ENCODE results near the gene EDIL3.
A peak's percentile ranks its signal among the peaks of the same experiment; 100 is the strongest.

Gene EDIL3

DNA sequence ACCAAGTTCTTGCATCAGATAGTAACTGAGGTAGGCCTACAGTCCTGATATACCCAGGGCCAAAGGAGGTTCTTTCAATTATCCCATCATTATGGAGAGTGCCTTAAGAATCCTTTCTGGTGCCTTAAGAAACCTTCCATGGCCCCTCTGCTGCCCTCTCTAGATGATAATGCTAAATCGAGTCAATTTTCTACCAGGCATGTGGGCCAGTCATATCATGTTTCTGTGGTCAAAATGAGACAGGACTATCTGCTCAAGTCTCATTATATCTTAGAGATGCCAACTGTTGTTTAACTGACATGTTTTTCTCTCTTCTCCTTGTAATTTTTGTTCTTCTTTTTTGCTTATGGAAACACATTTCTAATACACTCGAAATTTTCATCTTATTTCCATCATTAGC lies 127.6 kb downstream of the EDIL3 start:
- DNase-seq = no peak

DNA sequence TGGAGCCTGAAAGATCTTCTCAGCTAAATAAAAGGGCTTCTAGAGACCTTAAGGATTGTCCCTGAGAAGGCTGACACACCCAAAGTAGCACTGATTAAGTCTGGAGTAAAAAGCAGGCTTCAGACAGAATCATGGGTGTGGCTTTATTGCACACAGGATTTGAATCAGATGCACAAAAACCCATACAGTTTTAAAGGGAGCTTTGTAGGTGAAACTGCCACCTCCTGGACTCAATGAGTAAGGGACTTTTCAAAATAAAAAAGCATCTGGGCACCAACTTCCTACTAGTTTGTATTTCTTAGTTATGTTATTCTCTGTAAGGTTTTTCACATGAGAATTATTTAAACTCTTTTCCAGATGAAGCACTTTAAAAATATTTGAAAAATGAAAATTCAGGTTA lies 129.4 kb downstream of the EDIL3 start:
- peak; percentile 46 to 47 for DNase-seq

DNA sequence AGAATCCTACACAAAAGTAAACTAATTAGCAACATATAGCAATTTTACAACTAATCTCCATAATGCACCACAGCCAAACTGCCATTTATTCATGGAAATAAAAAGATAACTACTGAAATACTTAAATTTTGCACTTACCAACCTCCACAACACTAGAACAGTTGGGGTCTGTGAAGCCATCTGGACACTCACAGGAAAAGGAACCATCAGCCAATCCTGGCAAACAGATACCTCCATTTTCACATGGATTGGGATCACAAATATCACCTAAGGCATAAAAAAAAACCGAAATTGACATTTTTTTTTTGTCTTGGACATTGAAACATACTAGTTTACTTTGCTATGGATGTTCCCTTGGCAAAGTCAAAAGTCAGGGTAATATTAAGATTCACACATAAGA lies 130.7 kb downstream of the EDIL3 start:
- no peak for DNase-seq

DNA sequence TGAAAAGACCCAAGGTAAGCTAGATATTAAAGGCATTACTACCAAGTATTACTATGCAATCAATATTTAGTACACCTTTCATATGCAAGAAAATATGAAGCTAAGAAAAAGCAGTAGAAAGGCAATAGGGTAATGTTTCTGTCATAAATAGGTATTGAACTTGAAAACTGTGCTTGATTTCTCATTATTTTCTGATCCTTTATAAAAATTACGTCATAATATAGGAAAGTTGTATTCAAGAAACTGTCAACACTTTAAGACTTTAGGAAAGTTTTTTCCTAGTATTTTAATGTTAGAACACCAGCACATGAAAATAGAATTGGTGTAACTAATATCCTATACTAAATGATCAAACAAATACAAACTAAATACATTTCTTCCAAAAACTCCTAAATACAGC lies 133.2 kb downstream of the EDIL3 start:
- no peak for DNase-seq

DNA sequence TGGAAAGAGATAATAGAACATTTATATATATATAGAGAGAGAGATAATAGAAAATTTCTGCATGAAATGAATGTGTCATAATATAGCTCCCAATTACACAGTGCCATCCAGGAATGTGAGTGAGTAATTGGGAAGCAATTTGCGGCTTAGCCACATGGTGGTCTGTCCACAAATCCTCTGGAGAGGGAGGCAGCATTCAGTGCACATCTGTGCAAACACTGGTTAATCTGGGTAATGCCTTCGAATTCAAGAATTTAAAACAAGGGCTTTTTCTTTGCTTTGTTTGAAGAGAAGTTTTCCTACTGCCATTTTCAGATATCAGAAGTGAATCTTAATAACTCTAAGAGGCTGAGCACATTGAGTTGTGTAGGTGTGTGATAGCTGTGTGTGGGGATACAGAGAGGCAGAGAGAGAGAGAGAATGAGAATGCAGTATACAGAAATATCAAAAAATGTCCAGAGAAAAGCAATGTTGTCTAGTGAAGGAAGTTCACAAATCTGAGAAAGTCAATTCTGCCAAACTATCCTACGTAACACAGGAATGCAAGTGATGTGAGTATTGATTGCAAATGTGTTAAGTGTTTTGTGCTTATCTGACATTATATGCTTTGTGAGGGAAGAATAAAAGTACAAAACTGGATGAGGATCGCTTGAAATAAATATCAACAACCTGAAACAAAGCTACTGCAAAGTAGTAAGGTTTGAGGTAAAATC lies 134.6 kb downstream of the EDIL3 start:
- no peak for DNase-seq

DNA sequence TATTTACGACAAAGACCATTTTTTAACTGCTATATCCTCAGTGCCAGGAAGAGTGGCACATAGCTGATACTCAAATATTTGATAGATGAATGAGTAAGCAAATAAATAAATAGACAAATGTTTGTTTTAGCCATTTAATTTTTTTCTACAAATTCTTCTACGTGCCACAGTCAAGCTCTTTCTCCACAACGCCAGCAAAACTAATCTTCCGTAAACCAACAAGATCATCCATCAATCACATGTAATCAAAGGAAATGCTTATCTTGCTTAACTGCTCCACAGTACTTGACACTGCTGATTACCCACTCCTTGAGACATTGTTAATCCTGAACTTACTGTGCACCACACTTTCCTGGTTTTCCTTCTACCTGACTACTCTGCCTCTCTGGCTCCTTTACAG lies 136.7 kb downstream of the EDIL3 start:
- no peak for DNase-seq

DNA sequence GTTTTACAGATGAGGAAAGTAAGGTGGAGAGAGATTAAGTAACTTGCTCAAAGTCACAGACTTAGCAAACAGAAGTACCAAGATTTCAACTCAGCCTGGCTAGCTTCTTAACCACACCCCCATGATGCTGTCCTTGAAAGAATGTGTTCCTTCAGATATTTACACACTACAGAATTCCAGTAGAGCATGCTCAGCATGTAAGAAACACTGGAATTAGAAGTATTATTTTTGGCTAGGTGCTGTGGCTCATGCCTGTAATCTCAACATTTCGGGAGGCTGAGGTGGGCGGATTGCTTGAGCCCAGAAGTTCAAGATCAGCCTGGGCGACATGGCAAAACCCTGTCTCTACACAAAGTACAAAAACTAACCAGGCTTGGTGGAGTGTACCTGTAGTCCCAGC lies 142.4 kb downstream of the EDIL3 start:
- DNase-seq = no peak

DNA sequence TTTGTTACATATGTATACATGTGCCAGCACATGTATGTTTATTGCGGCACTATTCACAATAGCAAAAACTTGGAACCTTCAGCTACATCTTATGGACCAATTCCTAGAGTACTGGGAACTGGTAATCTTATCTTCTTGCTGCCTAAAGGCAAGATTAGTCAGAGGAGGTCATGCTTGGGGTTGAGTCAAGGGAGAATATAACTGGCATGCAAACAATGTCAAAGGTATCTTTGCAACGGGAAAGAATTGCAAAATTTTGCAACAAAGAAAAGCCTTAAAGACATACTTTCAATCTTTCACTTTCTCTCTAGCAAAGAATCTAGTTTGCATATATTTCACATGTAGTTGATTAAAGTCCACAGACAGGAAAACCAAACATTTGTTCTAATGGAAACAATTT lies 145.2 kb downstream of the EDIL3 start:
- DNase-seq = no peak

DNA sequence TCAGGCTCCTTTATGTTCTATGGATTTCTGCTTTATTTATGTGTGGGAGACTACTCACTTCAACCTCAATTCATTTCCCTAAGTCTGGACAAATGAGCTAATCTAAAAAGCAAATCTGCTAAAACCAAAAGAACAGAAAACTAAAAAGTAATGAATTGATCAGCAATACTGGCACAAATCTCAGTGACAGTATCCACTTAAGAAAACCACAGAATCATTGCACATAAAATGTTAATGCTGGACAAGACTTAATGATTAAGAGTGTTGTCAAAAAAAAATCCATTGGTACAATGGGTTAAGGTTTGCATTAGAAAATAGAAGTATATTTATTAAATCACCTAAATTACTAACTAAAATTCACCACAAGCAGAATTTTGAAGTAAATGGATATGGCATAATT lies 147.6 kb downstream of the EDIL3 start:
- DNase-seq = no peak

DNA sequence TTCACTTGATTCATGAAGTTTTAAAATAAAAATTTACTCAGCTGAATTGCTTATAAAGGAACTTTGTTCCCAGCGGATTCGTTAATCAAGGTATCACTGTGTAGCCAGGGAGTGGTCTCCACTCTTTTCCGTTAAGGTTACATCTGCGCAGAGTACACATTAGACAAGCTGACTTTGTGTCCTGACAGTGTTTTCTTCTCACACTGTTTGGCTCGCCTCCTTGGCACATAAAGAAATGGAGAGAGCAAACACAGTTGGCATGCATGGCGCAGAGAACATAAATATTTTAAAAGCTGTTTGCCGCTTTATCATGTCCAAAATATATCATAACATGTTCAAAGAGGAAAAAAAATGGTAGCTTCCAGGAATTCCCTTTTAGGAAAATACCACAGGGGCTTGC lies 153.2 kb downstream of the EDIL3 start:
- DNase-seq = no peak

DNA sequence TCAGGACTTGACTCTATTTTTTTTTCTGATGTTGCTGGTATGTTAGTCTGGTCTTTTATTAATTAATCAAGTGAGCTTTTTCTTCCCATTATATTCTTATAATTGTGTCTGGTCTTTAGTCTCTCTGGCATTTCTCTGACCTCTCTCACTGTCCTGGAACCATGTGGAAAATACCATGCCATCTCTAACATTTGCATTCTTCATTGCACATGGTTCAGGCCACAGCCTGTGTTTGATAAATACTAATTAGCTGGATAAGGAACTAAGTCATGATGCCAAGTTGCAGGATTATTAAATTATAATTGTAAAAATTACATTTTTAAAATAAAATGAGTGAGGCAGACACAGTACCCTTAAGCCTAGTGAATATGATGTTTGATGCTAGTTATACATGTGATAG lies 155.6 kb downstream of the EDIL3 start:
- DNase-seq = no peak

DNA sequence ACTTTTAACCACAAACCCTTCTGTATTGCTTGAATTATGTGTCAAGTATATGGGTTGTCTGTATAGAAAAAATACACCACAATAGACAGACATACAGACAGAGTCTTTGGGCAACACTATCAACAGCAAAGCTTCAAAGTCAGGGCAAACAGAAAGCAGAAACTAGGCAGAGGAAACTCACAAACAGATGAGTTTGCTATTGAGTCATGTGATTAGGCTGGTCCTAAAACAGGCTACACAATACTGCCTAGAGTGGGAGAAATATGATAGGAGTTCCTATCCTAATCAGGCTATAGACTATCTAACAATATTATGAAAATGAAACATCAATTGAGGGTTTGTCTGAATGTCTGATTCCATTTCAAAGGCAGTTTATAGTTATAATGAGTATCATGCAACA lies 156.4 kb downstream of the EDIL3 start:
- no peak for DNase-seq

DNA sequence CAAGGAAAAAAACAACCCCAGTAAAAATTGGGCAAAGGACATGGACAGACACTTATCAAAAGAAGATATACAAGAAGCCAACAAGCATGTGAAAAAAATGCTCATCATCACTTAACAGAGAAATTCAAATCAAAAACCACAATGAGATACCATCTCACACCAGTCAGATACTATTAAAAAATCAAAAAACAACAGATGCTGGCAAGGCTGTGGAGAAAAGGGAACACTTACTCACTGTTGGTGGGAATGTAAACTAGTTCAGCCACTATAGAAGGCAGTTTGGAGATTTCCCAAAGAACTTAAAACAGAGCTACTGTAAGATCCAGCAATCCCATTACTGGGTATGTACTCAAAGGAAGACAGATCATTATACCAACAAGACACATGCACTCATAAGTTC lies 157.4 kb downstream of the EDIL3 start:
- no peak for DNase-seq

DNA sequence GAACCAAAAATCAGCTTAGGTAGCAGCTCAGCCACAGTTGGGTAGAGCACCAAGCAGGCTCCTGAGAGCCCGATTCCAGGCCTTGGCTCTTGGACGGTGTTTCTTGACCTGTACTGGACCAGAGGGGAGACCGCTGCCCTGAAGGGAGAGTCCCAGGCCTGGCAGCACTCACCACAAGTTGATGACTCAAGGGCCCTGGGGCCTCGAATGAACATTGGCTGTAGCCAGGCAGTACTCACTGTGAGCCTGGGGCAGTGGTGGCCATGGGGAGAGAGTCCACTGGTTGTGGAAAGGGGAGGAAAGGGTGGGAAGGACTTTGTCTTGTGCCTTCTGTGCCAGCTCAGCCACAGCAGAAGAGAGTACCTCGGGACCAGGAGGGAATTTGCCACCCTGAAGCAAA lies 166.1 kb downstream of the EDIL3 start:
- DNase-seq = no peak

DNA sequence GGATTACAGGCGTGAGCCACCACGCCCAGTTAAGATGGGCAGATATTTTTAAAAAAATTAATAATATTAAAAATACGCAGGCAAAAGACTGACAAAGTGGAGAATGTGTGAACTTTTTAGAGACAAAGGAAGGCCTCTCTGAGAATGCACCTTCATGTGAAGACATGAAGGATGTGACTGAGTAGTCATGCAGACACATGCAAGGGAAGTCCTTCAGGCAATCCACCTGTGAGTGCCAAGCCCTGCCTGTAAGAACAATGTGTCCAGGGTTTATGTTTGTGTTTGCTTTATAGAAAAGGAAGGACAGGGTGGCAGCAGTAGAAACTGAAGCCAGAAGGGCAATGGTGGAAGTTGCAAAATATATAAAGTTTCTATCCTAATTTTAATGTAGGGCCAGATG lies 169.2 kb downstream of the EDIL3 start:
- DNase-seq = no peak

DNA sequence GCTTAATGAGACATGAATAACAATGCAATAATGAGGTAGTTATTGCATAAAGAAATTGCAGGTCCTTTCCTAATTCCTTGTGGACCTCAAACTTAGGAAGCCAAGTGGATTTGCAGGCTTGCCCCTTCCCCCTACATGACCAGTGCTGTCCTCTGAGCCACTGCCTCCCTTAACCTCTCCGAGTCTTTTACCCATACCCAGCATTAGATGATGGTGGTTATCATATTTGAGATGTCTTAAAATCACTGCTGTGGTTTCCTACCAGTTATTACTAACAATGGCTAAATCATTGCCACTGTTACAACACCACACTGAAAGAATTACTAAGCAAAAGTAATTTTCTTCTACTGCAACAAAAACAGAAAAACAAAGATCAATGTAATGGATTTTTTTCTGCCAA lies 170.8 kb downstream of the EDIL3 start:
- no peak for DNase-seq

DNA sequence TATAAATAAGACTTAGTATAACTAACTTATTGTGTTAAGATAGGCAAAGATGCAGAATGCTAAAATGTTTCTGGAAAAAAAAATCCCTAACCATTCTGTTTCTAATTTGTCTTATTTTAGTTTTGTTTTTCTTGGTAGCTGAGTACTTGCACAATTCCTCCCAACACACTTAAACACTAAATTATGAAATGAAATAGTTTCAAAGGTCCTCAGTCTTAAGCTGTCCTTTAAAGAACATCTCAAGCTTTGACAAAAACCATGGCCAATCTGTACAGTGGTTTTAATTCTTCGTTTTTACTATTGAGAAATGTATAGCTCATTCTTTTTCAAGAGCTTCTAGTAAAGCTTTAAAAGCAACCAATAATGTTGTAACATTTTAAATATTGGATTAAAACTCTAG lies 171.5 kb downstream of the EDIL3 start:
- DNase-seq = no peak

DNA sequence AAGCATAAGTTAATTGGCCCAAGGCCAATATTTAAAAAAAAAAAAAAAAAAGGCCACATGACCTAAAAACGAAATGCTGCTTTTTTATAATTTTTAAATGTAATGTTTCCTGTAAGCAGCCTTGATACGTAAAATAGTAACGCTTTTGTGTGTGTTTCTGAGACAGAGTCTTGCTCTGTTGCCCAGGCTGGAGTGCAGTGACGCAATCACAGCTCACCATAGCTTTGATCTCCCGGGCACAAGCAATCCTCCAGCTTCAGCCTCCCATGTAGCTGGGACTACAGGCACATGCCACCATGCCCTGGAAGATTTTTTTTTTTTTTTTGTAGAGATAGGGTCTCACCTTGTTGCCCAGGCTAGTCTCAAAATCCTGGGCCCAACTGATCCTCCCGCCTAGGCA lies 179.9 kb downstream of the EDIL3 start:
- DNase-seq = no peak

DNA sequence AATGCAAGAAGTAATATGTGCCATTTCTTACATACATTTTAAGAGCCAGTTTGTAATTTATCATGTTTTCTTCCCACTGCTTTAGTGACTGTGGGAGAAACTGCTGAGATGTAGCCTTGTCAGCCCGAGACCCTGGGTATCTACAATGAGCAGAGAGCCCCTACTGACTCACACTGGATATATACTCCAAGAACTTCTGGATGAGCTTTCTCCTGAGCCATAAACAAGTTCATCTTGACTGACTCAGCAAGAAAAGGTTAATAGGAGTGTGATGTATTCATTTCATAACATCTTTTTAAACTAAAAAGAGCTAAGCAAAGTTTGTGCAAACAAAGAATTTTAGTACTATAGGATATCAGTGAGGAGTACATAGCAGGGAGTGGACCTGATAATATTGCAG lies 182.5 kb downstream of the EDIL3 start:
- DNase-seq = no peak

DNA sequence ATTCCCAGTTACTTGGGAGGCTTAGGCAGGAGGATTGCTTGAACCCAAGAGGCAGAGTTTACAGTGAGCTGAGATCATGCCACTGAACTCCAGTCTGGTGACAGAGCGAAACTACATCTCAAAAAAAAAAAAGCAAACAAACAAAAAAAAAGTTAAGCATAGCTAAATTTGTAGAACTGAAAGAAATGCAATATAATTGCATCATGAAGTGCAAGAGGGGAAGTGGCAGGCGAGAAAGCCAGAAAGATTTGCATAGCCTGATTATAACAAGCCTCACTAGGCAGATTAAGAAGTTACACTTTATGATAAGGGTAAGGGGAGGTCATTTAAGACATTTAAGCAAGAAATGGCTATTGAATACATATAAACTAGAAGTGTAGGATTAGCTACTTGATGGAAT lies 187.1 kb downstream of the EDIL3 start:
- peak; percentile 1 to 7 for DNase-seq

DNA sequence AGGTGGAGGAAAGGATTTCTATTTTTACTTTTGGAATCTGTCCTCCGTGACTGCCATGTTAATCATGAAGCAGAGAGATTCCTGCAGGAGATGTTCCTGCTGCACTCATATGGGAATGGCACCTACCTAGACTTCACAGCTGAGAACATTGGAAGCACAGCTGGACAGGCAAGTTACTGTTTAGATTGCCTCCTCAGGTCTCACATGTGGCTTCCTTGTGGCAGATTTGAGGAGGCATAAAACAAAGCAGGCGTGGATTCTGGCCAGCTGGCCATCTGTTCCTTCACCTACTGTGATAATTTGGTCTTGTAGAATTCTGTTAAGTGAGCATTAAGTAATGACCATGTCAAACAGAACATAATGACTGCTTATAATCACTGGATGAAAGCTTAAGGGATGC lies 193.4 kb downstream of the EDIL3 start:
- DNase-seq = no peak

DNA sequence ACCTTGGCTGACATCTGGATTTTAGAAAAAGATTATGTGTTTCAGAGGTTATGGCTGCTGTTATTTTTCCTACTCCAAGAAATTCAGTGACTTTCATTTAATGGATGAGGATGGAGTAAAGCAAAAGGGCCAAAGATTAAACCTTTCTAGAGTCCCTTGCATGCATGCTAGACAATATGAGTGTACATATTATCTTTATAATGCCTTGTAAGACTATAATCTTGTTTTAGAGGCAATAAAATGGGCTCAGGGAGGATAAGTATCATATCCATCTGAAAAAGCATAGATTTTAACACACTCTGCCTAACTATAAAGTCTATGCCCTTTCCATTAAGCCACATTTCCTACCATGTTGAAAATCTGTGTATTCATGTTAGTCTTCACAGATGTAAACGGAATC lies 199.8 kb downstream of the EDIL3 start:
- no peak for DNase-seq

DNA sequence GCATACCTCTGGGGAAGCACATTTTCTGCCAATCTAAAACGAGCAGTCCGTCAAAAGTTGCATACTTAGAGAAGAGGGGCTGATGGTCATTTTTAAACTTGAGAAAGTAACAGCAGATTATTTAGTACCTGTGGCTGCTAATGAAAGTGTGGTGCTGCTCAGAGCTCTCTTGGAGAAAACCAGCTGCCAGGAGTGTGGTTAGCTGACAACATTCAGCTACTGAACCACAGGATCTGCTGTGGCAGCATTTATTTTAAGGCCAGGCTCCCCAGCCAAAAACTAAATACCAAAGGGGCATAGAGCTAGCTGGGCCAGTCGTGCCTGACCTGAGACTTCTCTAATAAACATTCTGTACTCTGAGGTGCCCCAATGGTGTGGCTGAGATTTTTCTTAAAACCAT lies 203.6 kb downstream of the EDIL3 start:
- DNase-seq = no peak

DNA sequence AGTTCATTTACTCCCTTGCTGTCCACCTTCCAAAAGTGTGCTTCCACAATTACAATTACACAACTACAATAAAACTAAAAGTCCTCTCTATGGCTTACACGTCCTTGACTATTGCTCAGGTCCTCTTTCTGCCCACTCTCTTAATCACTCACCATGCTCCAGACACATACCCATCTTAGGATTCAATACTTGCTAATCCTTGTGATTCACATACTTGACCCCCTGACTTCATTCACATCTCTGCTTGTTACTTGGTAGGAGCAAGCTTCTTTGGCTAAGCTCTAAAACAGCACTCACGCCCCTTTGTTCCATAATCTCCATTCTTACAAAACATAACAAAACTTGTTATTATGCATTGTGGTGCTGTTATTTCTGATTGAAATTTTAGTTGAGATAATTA lies 215.8 kb downstream of the EDIL3 start:
- DNase-seq = no peak

DNA sequence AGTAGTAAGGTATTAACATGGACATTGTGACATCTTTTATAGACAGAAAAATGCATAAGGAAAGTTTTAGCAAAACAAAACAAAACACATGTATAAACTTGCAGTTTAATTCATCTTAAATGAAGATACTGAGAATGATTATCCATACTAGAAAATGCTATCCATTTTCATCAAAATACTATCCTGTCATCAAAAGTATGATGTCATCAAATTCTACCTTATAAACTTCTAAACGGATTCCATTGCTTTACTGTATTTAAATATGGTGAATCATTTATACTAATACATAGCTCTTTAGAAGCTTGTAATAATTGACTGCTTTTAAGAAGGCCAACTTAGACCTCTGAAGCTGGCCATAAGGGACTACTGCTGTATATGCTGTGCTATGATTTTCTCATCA lies 221.0 kb downstream of the EDIL3 start:
- DNase-seq = no peak

DNA sequence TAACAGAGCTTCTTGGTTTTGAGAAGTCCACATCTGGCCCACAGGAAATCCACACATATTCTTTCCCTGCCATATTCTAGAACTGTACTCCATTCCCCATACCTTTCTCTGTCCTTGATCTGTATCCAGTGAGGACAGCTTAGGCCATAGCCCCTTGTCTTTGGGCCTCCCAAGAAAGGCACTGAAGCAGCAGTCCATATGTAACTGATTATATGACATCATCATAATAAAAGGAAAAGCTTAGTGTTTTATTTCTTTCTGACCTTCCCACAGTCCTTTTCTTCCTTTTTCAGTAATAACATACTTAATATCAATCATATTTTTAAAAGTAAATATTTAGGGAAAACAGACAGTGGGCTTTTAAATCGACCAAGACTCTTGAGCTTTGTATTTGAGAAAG lies 222.0 kb downstream of the EDIL3 start:
- DNase-seq = no peak
